NCI-H1092 treated with DMSO at 0.1 percent for 48 hours (cell line): Measurements from ENCODE around the gene FUBP3.

Source experiments
- DNase-seq: peaks from one replicate; lab custom pipeline; 2025; lab: John Stamatoyannopoulos, UW

FUBP3 gene, protein sequence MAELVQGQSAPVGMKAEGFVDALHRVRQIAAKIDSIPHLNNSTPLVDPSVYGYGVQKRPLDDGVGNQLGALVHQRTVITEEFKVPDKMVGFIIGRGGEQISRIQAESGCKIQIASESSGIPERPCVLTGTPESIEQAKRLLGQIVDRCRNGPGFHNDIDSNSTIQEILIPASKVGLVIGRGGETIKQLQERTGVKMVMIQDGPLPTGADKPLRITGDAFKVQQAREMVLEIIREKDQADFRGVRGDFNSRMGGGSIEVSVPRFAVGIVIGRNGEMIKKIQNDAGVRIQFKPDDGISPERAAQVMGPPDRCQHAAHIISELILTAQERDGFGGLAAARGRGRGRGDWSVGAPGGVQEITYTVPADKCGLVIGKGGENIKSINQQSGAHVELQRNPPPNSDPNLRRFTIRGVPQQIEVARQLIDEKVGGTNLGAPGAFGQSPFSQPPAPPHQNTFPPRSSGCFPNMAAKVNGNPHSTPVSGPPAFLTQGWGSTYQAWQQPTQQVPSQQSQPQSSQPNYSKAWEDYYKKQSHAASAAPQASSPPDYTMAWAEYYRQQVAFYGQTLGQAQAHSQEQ

DNA sequence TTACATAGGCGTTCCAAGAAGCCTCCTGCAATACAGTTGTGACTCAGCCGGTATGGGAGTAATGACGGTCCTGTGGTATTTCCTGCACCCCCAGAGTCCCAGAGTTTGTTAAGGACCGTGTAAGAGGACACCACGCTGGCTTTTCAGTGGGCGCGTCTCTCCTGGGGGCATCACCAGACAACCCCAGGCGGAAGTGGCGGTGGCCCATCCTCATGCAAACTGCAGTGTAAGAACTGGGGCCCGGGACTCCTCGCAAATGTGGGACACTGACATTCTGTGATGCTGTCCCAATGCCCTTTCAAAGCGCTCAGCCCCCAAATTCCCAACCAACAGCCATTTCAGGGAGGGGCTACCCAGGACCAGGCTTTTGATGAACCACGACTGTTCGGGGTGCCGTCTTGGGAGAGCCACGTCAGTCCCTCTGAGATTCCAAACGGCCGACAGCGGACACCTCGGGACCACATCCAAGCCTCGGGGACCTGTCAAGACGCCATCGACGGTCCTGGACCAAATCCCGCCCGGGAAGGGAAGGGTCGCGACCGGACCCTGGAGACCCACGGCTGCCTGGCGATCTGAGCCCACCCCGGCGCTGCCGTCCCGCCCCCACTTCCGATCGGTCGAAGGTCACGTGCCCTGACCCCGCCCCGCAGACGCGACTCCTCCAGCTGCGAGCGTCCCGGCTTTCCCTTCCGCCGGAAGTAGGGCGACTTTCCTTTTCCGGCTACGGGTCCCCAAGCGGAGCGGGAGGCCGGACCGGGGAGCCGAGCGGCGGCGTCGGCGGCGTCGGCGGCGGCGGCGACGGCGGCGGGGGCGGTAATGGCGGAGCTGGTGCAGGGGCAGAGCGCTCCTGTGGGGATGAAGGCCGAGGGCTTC lies at the start of gene FUBP3:
TSS of gene FUBP3 (plus strand) at position 713 of the 873 bp plus-strand sequence. CDS start at position 817, 104 bp downstream.
- peak; percentile 87 for DNase-seq

DNA sequence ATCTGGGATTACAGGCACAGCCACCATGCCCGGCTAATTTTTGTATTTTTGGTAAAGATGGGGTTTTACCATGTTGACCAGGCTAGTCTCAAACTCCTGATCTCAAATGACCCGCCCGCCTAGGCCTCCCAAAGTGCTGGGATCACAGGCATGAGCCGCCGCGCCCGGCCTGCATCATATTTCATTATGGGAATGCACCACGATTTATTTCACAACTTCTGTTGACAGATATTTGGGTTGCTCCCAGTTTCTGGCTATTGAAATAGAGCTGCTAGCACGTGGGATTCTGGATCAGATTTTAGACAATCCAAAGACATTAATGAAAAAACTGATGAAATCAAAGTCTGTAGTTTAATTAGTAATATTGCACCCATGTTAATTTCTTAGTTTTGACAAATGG lies 48.4 kb upstream of the FUBP3 start:
- no peak for DNase-seq

DNA sequence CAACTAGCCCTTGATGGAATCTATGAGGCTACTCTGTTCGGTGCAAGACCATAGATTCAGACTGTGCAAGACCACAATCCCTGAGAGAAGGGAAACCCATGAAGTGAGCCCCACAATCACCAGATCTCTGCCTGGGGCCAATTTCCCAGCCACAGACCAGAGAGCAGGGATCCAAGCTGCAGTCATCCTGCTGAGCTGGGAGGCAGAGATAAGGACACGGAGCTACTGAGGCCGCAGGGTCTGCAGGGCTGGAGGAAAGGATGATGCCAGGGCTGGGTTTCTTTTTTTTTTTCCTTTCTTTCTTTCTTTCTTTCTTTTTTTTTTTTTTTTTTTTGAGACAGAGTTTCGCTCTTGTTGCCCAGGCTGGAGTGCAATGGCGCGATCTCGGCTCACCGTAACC lies 47.7 kb upstream of the FUBP3 start:
- DNase-seq, result no peak

DNA sequence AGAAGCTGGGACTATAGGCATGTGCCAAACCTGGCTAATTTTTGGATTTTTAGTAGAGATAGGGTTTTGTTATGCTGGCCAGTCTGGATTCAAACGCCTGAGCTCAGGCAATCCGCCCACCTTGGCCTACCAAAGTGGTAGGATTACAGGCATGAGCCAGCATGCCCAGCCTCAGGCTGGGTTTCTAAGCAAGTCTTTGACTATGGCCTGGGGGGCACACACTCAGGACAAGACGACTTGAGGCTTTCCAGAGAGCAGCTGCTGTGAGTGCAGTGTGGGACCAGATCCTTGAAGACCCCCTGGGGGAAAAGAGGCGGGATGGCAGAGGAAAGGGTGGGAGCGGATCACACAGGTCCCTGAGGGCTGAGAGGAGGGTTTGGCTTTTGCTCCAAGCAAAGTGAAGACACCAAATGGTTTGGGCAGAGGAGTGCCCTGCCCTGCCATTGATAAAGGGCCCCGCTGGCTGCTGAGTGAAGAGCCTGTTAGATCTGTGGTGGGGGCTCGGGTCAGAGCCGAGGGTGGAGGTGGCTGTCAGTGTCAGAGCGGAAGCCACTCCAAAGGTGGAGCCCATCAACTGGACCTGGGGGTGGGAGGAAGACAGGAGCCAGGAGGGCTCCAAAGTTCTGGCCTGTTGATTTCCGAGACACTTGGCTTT lies 46.8 kb upstream of the FUBP3 start:
- DNase-seq, result no peak

DNA sequence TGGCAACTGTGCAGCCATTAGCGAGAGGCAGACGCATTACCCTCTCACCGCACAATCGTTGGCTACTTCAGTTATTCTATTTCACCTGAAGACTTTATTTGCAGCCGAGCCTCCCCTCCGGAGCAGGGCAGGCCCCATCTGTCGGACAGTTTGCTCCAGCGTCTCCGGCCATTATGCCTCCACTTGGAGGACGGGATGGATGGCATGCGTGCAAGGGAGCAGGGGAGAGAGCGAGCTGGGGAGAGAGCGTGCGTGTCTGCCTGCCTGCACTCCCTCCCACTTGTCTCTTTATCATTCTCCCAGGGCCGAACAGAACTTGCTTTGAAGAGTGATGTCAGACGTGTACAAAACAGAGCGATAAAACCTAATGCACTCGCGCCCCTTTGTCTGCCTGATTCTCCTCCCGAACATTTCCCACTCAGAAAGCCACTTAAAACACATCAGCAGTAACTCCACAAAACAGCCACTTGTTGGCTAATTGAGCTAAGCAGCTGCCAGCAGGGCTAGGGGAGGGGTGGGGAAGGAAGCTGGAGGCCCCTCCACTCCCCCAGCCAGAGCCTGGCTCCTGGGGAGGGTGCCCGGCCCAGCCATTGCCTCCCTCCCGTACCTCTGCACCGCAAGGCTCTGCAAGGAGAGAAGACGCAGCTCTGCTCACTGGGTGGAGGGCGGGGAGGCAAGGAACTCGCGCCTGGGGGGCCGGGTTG lies 43.4 kb upstream of the FUBP3 start:
- DNase-seq, result peak; percentile 97

DNA sequence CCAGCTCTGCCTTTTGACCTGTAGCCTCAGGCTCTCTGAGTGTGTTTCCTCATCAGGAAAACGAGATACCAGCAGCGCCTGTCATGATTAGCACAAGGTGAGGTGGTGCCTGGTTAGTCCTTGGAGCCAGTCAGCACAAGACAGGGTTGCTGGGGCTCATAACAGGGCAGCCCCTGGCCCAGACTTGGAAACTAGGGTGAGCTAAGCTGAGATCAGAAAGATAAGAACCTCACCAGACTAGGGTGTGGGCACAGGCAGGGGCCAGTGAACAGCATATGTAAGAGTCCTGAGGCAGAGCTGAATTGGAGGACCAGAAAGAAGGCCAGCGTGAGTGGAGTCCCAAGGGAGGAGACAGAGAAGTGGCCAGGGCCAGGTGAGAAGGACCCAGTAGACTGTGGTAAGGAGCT lies 42.7 kb upstream of the FUBP3 start:
- DNase-seq, result no peak

DNA sequence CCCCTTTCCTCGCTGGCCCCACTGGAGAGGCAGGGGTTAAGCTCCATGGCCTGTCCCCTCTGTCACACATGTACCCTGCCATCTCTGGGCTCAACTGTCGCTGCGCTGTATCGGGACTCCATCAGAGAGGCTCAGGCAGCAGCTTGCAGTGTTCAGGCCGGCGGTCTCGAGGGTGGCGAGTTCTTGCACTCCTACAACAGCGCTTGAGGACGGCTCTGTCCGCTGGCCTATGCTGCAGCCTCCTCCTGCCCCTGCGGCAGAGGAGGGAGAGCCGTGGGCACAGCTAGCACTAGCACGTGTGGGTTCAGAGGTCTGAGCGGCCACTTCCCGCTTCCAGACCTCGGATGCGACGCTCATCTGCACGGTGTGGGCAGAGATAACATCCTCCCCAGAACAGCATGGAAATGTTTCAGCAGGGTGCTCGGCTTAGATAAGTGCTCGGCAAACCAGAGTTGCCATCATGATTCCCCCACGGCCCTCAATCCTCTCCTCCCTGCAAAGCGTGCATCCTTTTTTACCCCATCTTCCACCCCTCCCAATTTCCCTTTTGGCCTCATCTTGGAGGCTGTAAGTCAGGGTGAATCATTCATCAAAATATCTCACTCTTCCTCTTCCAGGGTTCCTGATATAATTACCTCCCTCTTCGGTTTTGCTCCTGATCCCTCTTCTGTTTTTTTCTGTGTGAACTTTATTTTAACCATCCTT lies 41.9 kb upstream of the FUBP3 start:
- no peak for DNase-seq

DNA sequence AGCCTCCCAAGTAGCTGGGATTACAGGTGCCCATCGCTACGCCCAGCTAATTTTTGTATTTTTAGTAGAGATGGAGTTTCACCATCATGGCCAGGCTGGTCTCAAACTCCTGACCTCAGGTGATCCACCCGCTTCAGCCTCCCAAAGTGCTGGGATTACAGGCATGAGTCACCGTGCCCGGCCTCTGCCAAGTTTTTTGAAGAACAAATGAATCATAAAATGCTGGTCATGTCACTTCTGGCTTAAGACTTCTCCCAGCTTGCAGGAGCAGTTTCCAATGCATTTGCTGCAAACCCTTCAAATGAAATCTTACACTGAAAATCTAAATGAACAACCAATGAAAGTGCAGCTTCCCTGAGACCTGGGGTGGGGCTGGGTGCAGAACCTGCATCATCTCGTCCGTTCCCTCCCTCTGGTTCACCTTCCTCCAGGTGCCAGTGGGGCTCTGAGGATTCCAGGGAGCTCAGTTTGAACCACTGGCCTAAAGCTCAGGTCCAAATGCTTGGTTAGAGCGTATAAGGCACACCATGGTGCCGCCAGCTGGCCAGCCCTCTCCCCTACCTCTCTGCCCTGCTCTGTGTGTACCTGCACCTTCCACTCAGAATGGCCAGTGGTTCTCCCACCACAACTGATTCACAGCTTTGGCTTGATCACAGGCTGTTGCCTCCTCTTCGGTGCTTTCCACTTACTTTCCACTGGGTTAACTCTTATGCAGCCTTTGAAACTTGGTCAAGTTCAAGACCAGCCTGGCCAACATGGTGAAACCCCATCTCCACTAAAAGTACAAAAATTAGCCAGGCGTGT lies 39.8 kb upstream of the FUBP3 start:
- no peak for DNase-seq

DNA sequence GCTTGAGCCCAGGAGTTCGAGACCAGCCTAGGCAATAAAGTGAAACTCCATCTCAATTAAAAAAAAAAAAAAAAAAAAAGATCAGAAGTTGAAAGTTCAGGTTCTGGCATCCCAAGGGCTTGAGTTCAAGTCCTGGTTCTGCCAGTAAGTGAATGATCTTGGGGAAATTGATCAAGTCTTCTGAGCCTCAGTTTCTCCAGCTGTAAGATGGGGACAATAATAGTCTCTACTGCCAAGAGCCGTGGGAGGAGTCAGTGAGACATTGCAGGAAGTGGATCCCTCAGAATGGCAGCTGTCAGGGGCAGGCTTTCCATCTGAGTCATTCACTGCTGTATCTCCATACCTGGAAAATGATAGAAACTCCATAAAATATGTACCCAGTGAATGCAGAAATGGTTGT lies 37.8 kb upstream of the FUBP3 start:
- no peak for DNase-seq

DNA sequence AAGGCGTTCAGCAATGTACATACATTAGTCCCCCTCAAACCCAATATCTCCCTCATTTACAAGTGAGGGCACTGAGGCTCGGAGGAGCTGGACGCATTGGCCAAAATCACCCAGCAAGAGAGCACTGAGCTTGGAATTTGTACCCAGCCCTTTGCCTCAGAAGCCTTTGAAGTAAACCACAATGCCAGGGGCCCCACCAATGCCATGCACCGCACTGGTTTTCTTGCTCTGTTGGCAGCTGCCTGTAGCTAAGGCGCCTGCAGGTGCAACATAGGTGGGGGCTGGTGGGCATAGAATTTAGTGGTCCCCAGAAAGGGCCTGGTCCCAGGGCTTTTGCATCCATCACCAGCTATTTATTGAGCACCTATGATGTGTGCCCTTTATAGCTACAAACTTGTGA lies 37.3 kb upstream of the FUBP3 start:
- no peak for DNase-seq

DNA sequence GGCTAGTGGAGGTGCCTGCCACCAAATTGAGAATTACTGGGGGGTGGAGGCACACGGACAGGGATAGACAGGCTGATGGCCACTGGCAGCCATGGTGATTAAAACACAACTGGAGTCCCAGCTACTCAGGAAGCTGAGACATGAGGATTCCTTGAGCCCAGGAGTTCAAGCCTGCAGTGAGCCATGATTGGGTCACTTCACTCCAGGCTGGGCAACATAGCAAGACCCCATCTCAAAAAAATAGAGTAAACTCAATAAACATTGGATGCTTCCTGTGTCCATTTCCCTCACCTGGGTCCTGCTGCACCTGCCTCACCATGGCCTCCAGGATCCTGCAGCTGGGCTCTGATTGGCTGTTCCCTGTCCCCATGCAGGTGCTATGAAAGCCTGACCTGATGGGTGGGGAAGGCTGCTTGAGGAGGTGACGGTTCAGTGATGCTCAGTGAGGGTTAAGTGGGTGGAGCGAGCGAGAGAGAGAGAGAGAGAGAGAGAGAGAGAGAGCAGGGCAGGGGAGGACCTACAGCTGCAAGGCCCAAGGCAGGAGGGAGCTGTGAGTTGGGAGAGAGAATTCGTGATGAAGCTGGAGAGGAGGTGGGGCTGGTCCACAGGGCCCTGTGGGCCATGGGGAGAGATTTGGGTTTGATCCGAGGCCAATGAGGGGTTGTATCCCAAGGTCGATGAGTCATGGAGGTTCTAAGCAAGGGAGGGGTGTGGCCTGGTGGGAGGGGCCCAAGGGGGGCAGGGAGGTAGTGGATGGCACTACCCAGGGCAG lies 36.7 kb upstream of the FUBP3 start:
- DNase-seq, result no peak

DNA sequence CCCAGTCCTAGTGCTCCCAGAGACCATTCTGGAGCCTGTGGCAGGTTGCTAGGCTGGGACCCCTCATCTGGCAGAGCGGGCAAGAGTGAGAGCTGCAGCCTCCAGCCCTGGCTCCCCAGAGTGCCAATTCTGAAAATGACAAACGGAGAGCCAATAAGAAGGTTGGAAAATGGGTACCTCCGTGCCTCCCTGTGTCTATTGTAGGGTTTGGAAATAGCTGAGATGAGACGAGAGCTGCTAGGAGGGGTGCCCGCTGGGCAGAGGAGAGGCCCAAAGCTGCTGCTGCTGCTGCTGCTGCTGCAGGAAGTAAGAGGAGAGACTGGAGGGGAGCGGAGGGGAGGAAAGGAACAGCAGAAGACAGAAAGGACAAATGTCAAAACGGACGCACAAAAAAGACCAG lies 36.0 kb upstream of the FUBP3 start:
- DNase-seq, result no peak

DNA sequence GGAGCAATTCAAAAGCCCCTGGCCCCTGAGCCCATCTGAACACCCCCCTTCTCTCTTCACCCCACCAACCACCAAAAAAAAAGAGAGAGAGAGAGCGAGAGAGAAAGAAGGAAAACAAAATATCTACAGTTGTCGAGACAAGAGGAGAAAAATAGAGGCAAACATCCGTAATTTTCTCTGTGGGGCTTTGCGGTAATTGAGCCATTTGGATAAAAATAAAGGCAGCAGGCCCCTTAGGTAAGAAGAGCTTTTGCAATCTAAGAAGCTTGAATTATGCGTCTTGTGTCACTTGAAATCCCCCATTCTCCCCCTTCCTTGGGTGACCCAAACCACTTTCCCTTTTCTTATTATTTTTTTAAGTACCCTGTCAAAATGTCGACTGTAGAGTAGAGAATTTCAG lies 35.5 kb upstream of the FUBP3 start:
- no peak for DNase-seq

DNA sequence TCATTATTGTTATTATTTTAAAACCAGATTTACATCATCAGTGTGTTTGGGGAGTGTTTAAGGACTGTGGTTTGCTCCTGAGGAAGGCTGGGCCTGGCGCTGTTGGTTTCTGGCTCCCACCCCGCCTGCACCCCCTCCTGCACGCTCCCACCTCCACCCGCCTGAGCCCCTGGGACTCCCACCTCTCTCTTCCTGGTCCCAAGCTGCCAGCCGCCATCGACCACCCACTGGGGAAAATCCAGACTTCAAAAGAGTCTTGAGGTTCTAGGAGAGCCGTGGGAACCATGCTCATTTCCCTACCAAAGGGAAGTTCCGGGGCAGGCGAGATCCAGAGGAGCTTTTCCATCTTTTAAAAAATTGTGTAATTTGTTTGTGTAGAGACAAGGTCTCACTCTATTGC lies 35.0 kb upstream of the FUBP3 start:
- no peak for DNase-seq

DNA sequence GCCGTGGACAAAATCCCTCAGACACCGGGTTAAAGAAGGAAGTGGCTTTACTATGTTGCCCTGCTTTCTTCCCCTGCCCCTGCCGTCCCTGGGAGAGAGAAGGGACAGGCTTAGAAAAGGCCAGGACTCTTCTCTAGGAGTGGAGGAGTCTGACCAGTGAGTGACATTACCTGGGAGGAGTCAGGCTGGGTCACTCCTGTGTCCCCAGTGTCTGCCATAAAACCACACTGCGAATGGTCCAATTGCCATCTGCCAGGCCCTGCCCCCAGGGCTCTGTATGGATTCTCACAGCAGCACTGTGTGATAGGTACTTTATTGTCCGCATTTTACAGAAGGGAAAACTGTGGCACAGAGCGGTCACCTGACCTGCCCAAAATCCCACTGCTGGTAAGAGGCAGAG lies 31.3 kb upstream of the FUBP3 start:
- DNase-seq, result no peak

DNA sequence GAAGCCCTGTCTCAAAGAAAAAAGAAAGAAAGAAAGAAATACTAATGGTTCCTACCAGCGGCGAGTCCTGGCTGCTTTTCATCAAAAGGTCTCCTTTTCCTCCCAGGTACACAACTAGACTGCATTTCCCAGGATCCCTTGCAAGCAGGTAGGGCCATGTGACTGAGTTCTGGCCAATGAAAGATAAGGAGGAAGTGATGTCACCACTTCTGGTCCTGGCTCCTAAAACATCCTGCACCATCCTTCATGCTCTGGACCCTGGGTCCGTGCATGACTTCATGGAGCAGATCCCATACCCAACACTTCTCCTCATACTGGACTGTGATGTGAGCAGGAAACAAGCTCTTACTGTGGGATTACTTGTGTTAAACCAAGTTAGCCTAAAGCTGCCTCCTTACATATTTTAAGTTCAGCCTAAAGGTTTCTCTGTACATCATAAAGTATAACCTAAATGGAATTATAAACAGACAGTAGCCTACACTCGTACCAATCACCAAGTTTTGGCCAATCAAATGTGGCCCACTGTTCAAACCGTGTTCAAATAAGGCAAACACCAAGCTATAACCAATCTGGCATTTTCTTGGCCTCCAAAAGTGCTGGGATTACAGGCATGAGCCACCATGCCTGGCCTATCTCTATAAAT lies 30.2 kb upstream of the FUBP3 start:
- peak; percentile 28 for DNase-seq

DNA sequence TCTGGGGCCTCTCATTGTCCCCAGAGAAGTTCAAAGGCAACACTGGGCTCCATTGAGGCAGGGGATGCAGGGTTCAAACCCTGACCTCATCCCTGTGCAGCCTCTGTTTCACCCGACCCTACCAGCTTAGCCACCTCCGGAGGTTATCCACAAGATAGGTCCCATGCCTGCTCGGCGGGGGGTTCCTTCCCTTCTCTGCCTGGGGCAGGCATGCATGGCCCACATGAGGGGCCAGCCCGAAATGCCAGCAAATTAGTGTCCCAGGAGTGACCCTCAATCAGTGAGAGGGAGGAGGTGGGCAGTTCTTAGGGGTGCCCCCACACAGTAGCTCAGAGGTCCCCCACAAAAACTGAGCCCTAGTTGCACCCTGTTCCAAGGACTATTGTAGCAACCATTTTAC lies 24.8 kb upstream of the FUBP3 start:
- DNase-seq, result no peak

DNA sequence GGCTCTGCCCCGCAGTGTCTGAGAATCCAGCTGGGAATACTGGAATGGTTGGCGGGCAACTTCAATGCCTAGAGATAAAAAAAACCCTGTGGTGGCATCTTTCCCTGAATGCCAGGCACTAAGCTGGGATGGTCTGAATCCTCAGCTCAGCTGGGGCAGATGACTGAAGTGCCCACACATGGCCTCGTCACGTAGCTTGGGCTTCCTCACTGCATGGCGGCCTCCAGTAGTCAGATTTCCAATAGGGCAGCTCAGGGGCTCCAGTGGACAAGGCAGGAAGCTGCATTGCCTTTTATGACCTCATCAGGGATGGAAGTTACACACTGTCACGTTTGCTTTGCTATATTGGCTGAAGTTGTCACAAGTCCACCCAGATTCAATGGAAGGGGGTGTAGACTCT lies 24.3 kb upstream of the FUBP3 start:
- no peak for DNase-seq

DNA sequence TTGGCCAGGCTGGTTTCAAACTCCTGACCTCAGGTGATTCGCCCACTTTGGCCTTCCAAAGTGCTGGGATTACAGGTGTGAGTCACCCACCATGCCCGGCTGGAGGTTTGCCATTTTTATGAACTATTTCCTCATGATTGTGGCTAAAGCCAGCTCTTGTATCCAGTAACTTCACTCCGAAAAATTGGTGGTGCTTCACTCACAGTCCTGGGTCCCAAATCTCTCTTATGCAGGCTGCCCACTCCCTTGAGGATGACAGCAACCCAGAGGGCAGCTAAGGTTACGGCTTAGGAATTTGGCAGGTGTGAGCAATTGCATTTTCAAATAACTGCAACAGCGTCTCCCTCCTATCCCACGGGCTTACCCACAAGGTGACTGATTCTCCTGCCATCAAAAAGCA lies 23.4 kb upstream of the FUBP3 start:
- no peak for DNase-seq
